ENCODE results near the gene USF2. TPM values are rescaled to one million over a fixed set of nuclear protein-coding genes. Genes with fewer than 3 reads are reported as not detected.

The USF2 gene
- total RNA-seq, 1 donor from 2014 or later, result 49.7 TPM

- DNase-seq (ENCODE audit: low read depth), result no peak
Observed at GRCh38 chr19:35265900-35266519, 2.8 kb upstream of the USF2 start.

GRCh38 chr19:35266520-35267352 is 2.0 kb upstream of the USF2 start:
- no peak for DNase-seq (ENCODE audit: low read depth)

- DNase-seq (ENCODE audit: low read depth), result no peak
Observed at GRCh38 chr19:35267353-35267817, 1.4 kb upstream of the USF2 start.

- DNase-seq (ENCODE audit: low read depth), result peak; percentile 18
Observed at GRCh38 chr19:35267818-35268535, 785 bp upstream of the USF2 start.

- peak; percentile 65 for DNase-seq (ENCODE audit: low read depth)
Observed at GRCh38 chr19:35269438-35270117, 816 bp downstream of the USF2 start.

- no peak for DNase-seq (ENCODE audit: low read depth)
Observed at GRCh38 chr19:35270381-35270811, 1.6 kb downstream of the USF2 start.

- no peak for DNase-seq (ENCODE audit: low read depth)
Observed at GRCh38 chr19:35271546-35271945, 2.8 kb downstream of the USF2 start.

- no peak for DNase-seq (ENCODE audit: low read depth)
Observed at GRCh38 chr19:35272122-35272719, 3.5 kb downstream of the USF2 start.

GRCh38 chr19:35272954-35273649 is 4.3 kb downstream of the USF2 start:
- no peak for DNase-seq (ENCODE audit: low read depth)

GRCh38 chr19:35273686-35274259 is 5.0 kb downstream of the USF2 start:
- no peak for DNase-seq (ENCODE audit: low read depth)

GRCh38 chr19:35274323-35274722 is 5.6 kb downstream of the USF2 start:
- no peak for DNase-seq (ENCODE audit: low read depth)

GRCh38 chr19:35276706-35277281 is 8.0 kb downstream of the USF2 start:
- no peak for DNase-seq (ENCODE audit: low read depth)

GRCh38 chr19:35278578-35279284 is 10.0 kb downstream of the USF2 start:
- DNase-seq (ENCODE audit: low read depth), result no peak

- no peak for DNase-seq (ENCODE audit: low read depth)
Observed at GRCh38 chr19:35279374-35279773, 10.6 kb downstream of the USF2 start.

- DNase-seq (ENCODE audit: low read depth), result no peak
Observed at GRCh38 chr19:35279985-35280821, 11.4 kb downstream of the USF2 start.

- DNase-seq (ENCODE audit: low read depth), result no peak
Observed at GRCh38 chr19:35281303-35281702, 12.5 kb downstream of the USF2 start.

- no peak for DNase-seq (ENCODE audit: low read depth)
Observed at GRCh38 chr19:35284153-35285094, 15.7 kb downstream of the USF2 start.

- DNase-seq (ENCODE audit: low read depth), result no peak
Observed at GRCh38 chr19:35285095-35285449, 16.3 kb downstream of the USF2 start.
